Stomach smooth muscle (tissue), 2 donors: ENCODE data around the gene OSCP1.

Experiments used
- H3K27ac ChIP-seq: one replicate; pipeline ENCODE4 v1.7.0; 2013; ENCODE audit warnings: mild to moderate bottlenecking, low read length, inconsistent platforms
- H3K27me3 ChIP-seq, 2 donors: one replicate each; pipeline ENCODE4 v1.7.0; 2013; ENCODE audit warnings: low read length in 2 of 2; ENCODE audit not compliant: insufficient read depth in 2 of 2, control insufficient read depth in 1 of 2
- H3K36me3 ChIP-seq, 2 donors: one replicate each; pipeline ENCODE4 v1.7.0; 2013; ENCODE audit warnings: low read length in 2 of 2; ENCODE audit not compliant: control insufficient read depth in 2 of 2, insufficient read depth in 2 of 2
- H3K4me1 ChIP-seq: one replicate; pipeline ENCODE4 v1.7.0; 2013; ENCODE audit warnings: low read length; ENCODE audit not compliant: control insufficient read depth, insufficient read depth
- H3K4me3 ChIP-seq, 2 donors: one replicate each; pipeline ENCODE4 v1.7.0; 2013; ENCODE audit warnings: low read length in 2 of 2
- H3K9ac ChIP-seq, 2 donors: one replicate each; pipeline ENCODE4 v1.7.0; 2013; ENCODE audit warnings: low read length in 2 of 2, mild to moderate bottlenecking in 1 of 2
- H3K9me3 ChIP-seq, 2 donors: one replicate each; pipeline ENCODE4 v1.7.0; 2013; ENCODE audit warnings: low read length in 2 of 2; ENCODE audit not compliant: control insufficient read depth in 2 of 2
- donor health status: healthy.
- donor health status: Pancreatic carcinoma.

Gene OSCP1

DNA sequence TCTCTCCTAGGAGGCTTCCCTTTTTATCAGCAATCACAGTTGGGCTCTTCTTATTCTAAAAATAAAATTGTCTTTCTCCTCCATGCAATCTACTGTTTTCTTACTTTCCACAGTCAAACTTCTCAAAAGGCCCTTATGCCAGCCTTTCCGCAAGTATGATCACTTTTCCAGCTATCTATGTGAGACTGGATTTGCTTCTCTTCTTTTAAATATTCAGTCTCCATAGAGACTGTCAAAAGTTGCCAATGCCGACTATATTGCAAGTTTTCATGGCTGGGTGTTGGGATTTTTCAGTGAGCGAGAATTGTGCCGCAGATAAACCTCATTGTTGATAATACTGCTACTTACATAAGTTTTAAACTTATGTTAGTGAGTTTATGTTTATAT is 47.8 kb downstream of the OSCP1 start:
- no peaks in the 10 kb centered on the region for H3K4me1 ChIP-seq
- no peaks in the 10 kb centered on the region for H3K9me3 ChIP-seq
- no peak overlapping the region for H3K4me3 ChIP-seq
- no peaks in the 10 kb centered on the region for H3K36me3 ChIP-seq
- no peak overlapping the region for H3K27ac ChIP-seq
- no peaks in the 10 kb centered on the region for H3K27me3 ChIP-seq
- H3K9ac ChIP-seq, result no peak overlapping the region

DNA sequence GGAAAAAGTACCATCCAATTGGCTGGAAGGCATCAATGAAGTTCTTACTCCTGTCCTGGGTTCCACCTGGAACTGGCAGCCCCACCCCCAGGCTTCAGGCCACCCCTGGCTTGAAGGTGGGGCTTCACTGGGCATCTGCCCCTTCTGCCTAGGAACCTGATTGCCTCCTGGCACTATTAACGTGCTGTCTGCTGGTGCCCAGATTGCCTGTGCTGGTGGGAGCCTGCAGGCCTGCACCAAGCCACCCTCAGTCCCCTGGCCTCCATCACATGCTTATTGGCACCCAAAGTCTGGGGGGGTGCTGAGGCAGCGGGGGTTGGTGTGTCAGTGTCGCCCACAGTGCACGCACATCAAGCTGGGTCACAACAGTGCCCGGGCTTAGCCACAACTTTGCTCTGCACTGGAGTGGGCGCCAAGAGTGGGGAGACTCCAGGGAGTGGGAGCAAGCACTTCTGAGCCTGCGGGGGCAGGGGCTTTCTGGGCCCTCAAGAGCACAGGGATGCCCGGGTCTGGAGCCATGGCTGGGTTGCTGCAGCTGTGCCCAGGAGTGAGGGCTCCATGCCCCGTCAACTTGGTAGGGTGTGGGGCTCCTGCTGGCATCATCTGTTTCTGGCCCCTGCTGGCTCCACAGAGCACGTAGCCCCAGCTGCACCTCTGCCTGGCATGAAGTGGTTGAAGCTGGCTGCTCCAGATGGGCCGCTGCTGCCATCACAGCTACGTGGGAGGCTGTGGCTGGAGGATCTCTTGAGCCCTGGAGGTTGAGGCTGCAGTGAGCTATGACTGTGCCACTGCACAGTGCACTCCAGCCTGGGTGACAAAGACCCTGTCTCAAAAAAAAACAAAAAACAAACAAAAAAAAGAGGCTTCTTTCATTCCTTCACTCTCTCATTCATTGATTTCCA is 48.4 kb downstream of the OSCP1 start:
- H3K36me3 ChIP-seq, result no peaks in the 10 kb centered on the region
- no peaks in the 10 kb centered on the region for H3K27me3 ChIP-seq
- no peak overlapping the region for H3K27ac ChIP-seq
- no peak overlapping the region for H3K4me3 ChIP-seq
- no peak overlapping the region for H3K9ac ChIP-seq
- no peaks in the 10 kb centered on the region for H3K9me3 ChIP-seq
- H3K4me1 ChIP-seq, result peaks cover under 1% of the 10 kb centered on the region

GRCh38 chr1:36400825-36401601 is 49.2 kb downstream of the OSCP1 start:
- H3K9me3 ChIP-seq, result no peaks in the 10 kb centered on the region

DNA sequence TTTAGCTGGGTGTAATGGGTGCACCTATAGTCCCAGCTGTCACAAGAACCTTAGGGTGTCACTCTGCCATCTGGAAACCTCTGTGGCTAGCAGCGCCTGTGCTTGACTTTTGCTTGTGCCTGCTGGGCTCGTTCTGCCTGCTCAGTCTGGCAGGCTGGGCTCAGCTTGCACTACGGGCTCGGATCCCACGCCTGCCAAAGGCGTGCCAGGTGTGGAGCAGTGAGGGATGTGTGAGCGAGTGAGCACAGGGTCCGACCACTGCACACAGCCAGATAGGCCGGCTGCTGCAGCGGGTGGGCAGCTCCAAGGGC is 49.8 kb downstream of the OSCP1 start:
- Histone ChIP-seq H3K36me3 (no peaks in the 10 kb centered on the region), H3K27me3 (no peaks in the 10 kb centered on the region), H3K27ac (no peak overlapping the region), H3K9ac (no peak overlapping the region), H3K4me1 (peaks cover 9% of the 10 kb centered on the region), H3K4me3 (no peak overlapping the region), H3K9me3 (no peaks in the 10 kb centered on the region)

More at GRCh38 chr1:36400825-36401601, 49.2 kb downstream of the OSCP1 start:
- Histone ChIP-seq H3K36me3 (no peaks in the 10 kb centered on the region), H3K4me1 (peaks cover 8% of the 10 kb centered on the region), H3K27me3 (no peaks in the 10 kb centered on the region), H3K4me3 (no peak overlapping the region), H3K9ac (no peak overlapping the region), H3K27ac (no peak overlapping the region)

- Histone ChIP-seq H3K4me3 (peak overlapping the region in 1 of 2 donors; percentile 98), H3K27ac (peak overlapping the region; percentile 94), H3K27me3 (no peaks in the 10 kb centered on the region), H3K36me3 (peaks cover 5 to 6% of the 10 kb centered on the region in 2 donors), H3K9me3 (no peaks in the 10 kb centered on the region), H3K9ac (peak overlapping the region in 1 of 2 donors; percentile 79), H3K4me1 (peaks cover 12% of the 10 kb centered on the region)
Measured at GRCh38 chr1:36398370-36398977, 51.8 kb downstream of the OSCP1 start.

DNA sequence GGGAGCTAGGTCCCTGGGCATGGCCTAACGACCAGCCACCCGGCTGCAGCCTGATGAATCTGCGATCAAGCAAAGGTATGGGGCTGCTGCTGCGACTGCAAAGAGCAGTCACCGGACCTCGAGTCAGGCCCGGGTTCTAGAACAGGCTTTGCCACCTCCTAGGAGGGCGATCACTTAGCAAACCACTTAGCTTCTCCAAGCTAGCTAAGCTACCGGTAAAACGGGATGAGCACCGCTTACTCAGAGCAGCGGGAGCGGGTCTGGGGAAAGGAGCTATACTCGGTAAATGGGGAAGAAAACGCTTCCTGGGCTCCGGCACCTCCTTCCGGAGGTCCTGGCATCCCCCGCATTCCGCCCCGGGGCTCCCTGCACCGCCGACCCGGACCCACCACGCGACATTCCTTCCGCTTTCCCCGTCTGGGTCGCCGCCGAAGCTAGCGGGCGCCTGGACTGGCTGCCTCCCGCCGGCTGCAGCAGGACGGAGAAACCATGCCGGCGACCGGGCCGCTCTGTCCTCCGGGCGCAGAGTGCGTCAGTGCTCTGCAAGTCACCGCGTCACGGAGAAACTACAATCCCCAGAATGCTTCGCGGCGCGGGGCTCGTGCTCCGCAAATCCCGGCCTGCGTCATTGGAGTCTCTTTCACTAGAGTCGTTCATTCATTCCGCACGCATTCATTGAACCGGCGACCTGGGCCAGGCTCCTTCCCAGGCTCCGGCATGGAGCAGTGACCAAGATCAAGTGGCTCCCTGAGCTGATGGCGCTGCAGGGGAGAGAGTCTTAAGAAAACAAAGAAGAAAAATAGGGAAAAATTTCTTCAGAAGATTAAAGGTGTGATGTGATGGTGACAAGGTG is 52.6 kb downstream of the OSCP1 start, which contains the start of gene LSM10:
Gene LSM10, minus strand, starts transcription at position 531 of the 853 bp plus-strand sequence. CDS start 3,779 bp downstream, outside the sequence.
- peak within 1 kb of the TSS; percentile 79 to 97 for H3K9ac ChIP-seq
- H3K27ac ChIP-seq, result peak within 1 kb of the TSS; percentile 94
- peak within 1 kb of the TSS; percentile 77 to 98 for H3K4me3 ChIP-seq
- peaks cover 12 to 13% of the 10 kb centered on the region in 2 donors for H3K36me3 ChIP-seq
- no peaks in the 10 kb centered on the region for H3K9me3 ChIP-seq
- H3K4me1 ChIP-seq, result peaks cover 12% of the 10 kb centered on the region
- H3K27me3 ChIP-seq, result no peaks in the 10 kb centered on the region

GRCh38 chr1:36397083-36397377 is 53.2 kb downstream of the OSCP1 start:
- Histone ChIP-seq H3K27me3 (no peaks in the 10 kb centered on the region), H3K27ac (peak overlapping the region; percentile 94), H3K9ac (peak overlapping the region; percentile 79 to 97), H3K9me3 (no peaks in the 10 kb centered on the region), H3K36me3 (peaks cover 12 to 16% of the 10 kb centered on the region in 2 donors), H3K4me1 (peaks cover 12% of the 10 kb centered on the region), H3K4me3 (peak overlapping the region; percentile 77 to 98)

GRCh38 chr1:36396359-36396758 is 53.9 kb downstream of the OSCP1 start:
- no peaks in the 10 kb centered on the region for H3K27me3 ChIP-seq
- peak overlapping the region; percentile 94 for H3K27ac ChIP-seq
- H3K4me1 ChIP-seq, result peaks cover 12% of the 10 kb centered on the region
- peaks cover 15 to 21% of the 10 kb centered on the region in 2 donors for H3K36me3 ChIP-seq
- peak overlapping the region in 1 of 2 donors; percentile 22 for H3K4me3 ChIP-seq
- peak overlapping the region in 1 of 2 donors; percentile 79 for H3K9ac ChIP-seq
- no peaks in the 10 kb centered on the region for H3K9me3 ChIP-seq

DNA sequence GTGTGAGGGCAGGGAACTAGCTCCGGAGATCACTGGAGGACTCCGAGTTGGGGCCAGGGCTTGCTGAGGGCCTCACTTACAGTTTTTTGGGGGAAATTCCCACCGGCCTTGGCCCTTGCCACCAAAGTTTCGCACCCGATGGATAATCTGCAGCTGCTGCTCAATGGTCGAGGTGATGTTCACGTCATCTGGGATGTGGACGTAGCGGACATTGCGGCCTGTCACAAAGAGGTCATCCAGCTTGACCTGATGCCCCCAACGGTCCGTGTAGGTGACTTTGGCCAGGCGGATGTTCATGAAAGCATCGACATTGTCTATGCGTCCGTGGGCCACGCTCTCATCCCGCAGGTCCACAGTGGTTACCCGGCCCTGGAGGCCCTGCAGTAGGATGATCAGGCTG is 56.6 kb downstream of the OSCP1 start:
- Histone ChIP-seq H3K9me3 (no peaks in the 10 kb centered on the region), H3K36me3 (peaks cover 26 to 32% of the 10 kb centered on the region in 2 donors), H3K9ac (no peak overlapping the region), H3K4me1 (peaks cover 25% of the 10 kb centered on the region), H3K27me3 (no peaks in the 10 kb centered on the region), H3K4me3 (no peak overlapping the region), H3K27ac (no peak overlapping the region)

DNA sequence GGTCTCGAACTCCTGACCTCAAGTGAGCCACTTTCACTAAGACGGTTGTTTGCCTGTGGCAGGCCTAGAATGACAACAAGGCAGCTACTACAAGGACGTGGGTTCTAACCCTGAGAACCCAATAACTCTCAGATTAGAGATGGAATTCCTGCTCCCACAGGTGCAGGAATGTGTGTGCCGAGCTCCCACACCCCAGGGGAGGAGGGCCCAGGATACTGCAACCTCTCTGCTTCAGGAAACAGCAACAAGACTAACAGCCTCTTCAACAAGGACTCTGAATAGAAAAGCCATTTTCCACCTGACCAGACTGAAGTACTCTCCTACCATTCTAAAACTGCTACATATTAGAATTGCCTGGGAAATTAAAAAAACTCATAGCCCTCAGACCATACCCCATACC is 57.4 kb downstream of the OSCP1 start:
- no peaks in the 10 kb centered on the region for H3K9me3 ChIP-seq
- H3K4me3 ChIP-seq, result no peak overlapping the region
- H3K4me1 ChIP-seq, result peaks cover 33% of the 10 kb centered on the region
- H3K27ac ChIP-seq, result no peak overlapping the region
- H3K9ac ChIP-seq, result no peak overlapping the region
- H3K36me3 ChIP-seq, result peaks cover 26 to 32% of the 10 kb centered on the region in 2 donors
- no peaks in the 10 kb centered on the region for H3K27me3 ChIP-seq
